ENCODE data around the gene ELOVL5.

The ELOVL5 gene

DNA sequence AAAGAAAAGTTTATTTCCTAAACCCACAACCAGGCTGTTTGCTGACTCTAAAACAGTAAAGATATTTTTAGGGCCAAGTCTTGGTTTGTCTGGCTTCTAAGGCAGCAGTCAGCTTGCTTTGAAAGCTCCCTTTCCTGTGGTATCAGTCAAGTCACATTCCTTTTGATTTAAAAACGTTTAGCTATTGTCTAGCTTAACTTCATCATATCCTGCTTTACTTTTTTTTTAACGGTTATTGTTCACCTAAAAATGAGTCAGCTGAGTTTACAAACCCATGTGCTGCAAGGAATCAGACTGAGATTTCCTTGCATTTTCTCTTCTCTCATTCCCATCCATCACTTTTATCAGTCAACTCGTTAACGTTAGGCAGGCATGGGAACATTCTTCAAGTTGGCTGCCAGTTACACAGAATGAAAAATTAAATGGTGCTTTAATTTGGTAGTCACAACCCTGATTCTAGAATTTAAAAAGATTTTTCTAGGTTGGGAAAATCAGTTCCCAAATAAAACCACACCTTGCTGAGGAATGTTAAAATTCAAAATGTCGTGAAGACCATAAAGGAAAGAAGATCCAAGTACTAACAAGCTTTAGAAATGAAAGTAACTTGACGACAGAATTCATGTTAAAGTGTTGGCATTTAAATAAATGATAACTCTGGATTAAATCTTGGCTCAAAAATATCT is 45.9 kb downstream of the ELOVL5 start:
- peak; percentile 51 for DNase-seq

DNA sequence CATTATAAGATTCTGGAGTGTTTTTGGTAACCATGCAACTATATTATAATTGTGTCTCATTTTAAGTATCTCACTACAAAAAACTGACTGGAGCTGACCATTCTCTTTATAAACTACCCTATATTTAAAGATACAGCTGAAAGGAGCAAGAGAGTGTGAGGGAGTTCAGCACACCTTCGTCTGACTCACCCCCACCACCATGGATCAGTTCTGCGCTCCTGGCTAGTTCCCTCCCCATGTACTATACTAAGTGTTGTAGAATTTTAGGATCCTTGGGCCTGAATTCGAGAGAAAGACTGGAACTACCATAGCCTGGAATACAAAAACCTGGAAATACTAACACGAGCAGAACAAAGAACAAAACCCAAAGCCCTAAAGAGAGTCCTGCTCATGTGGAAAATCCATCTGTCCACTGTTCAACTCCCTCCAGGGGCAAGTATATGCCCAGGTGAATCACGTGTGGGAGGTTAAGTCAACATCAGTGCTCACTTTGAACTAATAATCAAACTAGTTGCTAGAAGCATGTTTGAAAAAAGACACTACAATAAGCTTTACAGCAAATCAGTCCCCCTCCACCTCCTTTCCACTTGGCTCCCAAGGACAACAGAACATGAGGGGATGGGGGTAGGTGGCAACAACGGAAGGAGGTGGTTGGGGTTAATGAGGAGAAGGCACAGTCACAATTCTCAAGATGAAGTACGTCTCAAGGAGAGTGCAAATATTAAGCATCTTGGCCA is 46.8 kb downstream of the ELOVL5 start:
- no peak for DNase-seq

DNA sequence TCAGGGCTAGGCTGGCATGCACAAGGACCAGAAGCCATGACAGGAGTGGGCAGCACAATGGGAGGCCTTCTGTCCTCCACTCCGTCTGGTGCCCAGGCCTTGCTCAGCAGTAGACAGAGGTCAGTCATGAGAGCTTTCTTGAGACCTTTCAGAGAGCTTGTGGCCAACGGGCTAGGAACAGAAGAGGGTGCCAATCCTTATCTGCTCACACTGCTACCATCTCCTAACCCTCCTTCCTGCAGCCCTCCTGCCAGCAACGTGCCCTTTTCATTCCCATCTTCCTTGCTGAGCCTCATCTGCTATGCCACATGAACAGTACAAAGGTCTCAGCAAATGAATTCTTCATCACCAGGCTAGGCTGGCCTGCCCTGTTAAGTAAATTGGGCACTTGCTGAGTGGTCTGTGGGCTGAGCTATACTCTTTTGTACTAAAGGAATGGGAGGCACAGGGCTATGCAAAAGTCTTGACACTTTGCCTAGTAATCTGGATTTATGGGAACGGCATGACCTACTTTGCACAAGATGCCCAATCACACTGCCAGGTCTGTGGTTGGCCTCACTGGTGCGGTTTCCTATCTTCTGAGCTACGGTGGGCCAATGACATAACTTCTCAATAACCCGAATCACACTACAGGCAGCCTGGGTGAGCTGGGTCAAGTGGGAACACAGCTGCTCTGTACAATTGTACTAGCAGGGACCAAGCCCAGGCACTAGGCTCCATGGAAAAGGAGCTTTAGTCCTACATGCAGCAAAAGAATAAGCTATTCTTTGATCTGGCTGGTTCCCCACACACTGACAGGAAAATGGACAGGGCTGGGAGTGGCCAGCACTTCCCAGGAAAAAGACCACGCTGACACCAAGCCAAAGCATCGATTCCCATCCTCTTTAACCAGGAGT is 47.8 kb downstream of the ELOVL5 start:
- peak; percentile 49 for DNase-seq

DNA sequence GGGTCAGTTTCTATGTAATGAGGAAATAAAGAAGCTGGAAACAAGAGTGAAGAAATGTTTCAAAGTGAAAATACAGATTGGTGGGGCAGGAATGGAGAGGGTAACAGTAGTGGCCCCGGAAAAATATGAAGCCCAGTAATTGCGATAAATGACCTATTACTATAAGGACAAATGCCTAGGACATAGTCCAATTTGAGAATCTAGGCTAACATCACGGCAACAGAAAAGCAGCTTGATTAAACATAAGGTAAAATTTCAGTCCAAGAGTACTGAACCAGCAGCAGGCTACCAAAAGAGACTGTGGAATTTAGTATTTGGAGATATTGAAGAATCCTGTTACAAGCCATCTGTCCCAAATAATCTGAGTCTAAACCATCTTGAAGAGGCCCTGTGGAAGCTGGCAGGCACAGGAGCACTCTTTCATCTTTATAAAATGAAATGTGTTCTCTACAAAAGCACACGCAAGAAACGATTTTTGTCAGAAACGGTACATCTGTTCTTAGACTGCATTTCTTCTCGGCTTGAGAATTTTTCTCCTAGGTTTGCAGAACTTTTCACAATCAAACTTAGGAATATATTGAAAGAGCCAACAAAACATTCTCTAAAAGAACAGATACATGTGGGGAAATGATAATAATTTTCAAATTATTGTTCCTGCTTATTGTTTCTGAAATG is 49.3 kb downstream of the ELOVL5 start:
- no peak for DNase-seq

DNA sequence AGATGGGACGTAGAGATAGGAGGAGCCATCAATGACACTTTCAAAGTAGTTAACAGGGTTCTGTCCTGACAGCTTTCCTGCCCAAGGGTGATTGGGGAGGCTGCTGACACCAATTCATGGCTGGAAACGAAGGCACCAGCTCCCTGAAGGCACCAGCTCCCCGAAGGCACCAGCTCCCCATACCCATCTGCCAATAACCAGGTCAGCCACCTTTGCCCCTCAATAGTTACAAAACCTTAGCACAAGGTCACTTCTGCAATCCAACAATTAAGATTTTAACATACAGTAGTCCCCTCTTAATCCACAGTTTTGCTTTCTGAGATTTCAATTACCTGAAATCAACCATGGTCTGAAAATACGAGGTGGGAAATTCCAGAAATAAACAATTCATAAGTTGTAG is 51.7 kb downstream of the ELOVL5 start:
- DNase-seq: no peak

DNA sequence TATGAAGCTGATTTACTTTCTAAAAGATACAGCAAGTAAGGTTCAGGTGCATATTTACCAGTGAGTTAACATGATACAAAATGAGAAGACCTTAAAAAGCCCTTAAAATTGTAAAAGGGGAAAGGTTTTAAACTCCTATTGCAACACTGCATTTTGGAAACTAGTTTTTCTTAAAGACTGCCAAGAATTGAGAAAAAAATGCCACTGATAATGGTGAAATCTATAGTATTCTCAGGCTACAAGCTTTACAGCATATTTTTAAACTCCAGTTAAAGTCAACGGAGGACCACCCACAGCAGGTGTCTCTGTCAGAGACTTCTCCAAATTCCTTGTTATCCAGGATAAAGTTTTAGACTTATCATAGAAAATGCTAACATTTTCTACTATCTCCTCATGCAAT is 53.6 kb downstream of the ELOVL5 start:
- no peak for DNase-seq

DNA sequence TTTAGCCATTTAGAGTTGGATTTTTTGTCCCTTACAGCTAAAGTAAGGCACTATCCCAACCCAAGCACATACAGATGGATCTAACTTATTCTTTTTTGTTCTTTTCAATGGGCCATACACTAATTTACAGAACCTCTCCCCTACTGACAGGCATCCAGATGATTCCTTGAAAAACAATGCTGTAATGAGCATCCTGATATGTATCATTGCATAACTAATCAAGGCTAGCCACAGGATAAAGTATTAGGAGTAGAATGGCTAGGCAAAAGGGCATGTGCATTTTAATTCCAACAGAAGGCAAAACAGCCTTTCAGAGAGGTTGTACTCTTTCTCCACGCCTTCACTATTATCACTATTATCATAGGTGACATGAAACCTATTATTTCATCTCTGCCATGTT is 54.1 kb downstream of the ELOVL5 start:
- no peak for DNase-seq

DNA sequence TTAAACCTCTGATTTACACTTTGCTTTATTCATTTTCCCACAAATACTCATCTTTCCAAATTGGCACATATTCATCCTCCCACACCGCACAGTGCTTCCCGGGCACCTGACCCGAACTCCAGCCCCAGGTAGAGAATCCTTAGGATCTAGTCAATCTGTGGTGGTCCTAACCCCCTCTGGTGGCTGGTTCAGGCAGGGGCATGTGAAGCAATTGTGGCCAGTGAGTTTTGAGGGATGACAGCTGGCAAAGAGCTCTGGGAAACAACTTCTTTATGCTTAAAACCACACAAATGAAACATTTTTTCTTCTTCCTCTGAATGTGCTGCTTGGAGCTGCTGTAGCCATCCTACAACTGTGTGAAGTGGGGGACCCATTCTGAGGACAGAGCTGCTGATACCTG is 54.7 kb downstream of the ELOVL5 start:
- no peak for DNase-seq

DNA sequence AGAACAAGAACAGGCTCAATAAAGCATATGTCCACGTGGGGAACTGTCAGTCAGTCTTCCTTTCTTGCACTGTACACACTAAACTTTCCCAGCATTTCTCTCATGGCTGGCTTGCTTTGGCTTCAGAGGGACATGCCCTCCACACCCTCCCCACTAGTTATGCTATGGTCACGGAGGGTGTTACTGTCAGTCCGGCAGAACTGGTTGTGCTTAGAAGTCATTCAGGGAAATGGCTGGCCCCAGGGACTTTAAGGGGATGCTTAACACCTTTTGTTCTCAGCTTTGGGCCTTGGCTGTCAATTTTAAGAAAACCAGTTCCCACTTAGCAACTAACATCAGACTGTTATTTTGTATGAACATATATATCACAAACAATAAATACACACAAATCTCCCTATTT is 55.1 kb downstream of the ELOVL5 start:
- DNase-seq: no peak

DNA sequence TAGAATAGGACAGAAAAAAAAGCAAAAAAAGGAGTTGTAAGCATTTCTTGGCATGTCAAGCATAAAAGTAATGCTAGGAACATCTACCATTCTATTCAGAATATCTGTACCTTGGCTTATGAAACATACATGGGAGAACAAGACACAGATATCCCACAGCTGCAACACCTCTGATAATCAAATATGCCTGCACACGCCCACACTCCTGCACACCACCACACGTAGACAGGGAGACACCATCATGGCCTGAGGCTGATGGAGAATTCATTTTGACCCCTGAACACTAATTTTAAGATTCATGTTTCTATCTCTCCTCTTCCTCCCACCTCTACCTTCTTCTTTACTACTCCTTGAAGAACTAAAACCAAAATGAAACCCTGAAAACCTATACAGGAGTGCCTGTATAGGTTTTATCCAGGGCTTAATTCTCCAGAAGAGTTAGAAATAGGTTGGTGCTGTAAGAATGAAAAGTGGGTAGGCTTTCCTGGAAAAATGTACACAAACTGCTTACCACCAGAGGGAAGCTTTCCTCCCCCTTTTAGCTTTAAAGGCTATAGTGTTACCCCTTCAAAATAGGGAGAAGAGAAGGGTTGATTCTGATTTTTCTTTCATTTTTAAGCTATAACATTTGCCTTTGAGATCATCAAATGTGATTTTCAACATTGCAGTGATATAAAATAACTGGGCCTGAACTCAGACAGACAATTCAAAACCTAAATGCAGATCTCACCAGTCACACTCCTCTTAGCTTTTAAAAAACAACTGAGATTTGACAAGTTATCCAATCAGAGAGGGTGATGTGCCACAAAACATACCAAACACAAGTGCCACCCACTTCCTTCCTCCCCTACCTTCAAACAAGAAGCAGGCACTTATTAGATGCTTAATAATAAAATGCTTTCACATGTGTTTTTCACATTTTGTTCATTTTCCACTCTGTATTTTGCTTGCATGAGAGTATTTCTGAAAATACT is 57.9 kb downstream of the ELOVL5 start:
- DNase-seq: no peak

DNA sequence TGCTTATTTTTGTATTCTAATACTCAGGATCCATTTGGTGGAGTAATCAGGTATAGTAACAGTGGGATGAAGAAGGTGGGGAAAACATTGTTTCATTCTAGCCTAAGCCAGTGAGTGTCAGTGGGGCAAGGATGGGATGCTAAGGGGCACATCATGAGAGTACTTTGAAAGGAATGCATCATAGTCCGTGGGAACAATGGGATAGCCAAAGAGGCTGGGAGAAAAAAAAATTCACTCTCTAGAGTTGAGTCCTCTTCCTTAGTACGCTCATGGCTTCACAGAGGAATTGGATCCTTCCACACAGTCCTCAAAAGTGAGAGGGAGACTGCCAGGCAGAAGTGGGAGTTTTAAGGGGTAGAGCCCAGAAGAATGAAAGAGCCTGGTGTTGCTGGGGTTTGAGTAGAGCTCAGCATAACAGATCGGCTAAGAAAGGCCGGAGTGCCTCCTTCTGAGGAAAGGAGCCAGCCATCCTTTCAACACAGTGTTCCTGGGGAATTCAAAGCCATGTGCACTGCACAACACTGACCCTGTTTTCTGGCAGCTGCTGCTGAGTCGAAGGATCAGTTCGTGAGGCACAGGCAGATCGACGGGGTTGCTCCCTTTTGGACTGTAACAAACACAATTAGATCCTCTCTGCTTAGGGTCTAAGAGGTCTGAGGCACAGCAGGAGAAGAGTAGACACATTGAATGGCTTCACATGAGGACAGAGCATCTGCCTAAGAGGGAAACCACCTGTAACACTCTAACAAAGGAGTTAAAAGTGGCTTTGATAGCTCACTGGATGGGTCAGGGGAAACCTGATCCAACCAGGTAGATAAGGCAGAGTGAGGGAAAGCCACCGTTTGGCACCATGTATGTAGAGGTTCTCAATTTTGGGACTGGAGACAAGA is 61.2 kb downstream of the ELOVL5 start:
- DNase-seq: no peak

DNA sequence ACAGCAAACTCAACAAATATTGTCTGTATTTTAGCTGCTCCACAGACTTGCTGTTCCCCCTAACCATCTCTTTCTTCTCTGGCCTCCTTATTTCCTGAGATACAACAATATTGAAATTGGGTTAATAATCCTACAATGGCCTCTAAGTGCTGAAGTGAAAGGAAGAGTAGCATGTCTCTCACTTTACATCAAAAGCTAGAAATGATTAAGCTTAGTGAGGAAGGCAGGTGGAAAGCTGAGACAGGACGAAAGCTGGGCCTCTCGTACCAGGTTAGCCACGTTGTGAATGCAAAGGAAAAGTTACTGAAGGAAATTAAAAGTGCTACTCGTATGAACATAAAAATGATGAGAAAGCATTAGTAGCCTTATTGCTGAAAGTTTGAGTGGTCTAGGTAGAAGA is 63.8 kb downstream of the ELOVL5 start:
- DNase-seq: peak; percentile 77

DNA sequence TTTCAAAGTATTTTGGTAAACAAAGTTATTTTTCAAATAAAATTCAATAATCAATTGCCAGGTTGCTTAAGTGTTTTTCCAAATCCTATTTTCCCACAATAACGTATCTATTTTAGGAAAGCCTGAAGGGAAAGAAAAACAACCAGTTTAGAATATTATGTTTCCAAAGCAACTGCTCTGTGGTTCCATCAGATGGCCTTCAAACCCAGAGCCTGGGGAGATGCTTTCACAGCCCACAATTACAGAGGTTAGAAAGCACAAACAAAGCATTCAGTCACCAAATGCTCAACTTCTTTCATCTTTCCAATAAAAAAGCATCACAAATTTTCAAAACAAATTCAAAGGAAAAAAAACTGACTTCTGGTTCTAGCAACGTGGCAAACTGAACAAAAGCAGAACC is 66.0 kb downstream of the ELOVL5 start:
- DNase-seq: no peak

DNA sequence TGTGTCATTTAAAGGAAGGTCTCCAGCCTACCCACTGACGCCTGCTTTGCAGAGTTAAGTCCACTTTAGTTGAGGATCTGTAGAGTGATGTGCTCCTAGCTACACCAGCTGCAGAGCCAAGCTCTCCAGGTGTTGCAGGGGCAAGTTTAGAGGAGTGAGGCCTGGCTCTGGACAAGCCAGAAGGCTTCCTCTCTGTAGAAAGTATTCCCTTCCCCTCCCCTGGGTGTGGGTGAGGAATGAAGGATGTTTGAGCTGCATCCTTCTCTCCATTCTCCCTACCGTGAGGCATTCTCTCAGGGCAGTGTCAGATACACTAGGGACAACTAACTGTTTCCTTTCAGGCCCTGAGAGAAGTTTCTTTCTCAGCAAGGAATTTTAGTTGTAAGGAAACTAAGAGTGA is 66.5 kb downstream of the ELOVL5 start:
- no peak for DNase-seq

DNA sequence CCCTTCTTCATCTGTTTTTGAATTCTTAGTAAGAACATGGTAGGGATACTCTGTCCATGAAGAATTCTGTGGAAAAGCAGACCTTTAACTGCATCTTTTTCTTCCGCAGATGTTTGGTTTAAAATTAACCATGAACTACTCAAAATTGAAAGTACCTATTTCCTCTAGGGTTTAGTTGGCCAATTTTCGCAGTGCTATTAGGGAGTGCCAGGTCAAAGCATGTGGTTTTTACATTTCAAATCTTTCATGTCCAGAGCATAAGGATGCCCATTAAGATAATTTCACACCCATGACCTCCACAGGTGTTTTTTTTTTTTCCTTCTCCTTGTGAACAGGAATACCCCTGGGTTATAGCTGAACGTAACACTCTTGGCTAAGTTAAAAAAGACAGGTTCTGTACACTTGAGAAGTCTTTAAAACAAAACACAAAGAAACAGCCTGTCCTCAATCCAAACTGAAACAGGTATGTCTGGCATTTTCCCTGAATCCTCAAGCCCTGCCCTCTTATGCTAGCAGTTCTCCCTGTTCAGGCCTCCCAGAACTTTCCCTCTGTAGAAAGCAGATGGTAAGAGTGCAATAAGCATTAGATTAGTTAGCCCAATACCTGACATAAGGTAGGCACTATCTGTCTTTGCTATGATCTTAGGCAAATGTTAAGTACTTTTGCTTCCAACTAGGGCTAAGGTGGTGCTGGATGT is 67.1 kb downstream of the ELOVL5 start:
- no peak for DNase-seq

DNA sequence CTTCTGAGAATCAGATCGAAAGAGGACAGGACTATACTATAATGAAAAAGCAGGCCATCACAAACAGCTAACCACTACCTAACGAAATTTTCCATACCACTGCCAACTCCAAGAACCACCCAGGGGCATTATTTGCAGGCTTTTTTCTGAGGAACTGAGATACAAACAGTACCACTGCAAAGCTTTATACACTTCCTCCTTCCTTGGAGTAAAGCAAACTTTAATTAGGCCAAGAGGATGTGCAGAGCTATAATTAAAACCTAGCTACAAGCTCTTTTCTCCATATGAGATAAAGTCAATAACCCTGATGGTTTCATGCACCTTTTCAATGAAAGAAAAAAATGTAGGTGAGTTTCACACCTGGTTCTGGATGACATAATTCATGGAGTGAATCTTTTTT is 68.5 kb downstream of the ELOVL5 start:
- DNase-seq: no peak

DNA sequence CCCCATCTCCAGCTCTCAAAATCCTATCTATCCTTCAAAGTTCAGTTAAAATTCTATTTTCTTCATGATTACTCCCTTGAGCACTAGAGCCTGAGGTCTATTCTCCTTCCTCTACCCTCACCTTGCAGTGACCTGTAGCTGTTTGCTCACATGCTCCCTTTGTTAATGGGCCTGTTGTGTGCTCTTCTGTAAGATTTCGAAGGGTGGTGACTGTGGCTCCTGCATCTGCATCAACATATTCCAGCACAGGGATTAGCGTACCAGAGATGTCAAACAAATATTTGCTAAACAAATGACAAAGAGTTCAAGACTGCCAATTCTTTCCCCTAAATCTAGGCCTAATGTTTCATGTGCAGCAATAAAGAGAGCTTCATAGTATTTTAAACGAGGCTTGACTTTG is 69.5 kb downstream of the ELOVL5 start:
- DNase-seq: no peak

DNA sequence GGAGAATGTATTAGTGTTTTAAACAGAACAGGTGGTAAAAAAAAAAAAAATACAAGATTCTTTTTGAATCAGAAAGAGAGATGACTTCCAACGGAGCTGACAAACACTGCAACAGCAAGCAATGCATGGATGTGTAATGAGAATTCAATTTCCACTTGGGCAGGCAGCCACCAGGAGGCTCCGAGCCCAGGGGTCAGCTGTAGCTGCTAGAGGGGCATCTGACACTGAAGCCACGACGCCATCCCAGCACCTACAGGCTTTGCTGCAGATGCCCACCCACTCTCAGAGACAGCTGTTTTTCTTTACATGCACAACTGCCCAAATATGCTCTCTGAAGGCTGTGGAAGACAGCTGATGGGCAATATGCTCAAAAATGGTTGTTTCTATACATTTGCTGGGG is 75.4 kb downstream of the ELOVL5 start:
- DNase-seq: no peak

DNA sequence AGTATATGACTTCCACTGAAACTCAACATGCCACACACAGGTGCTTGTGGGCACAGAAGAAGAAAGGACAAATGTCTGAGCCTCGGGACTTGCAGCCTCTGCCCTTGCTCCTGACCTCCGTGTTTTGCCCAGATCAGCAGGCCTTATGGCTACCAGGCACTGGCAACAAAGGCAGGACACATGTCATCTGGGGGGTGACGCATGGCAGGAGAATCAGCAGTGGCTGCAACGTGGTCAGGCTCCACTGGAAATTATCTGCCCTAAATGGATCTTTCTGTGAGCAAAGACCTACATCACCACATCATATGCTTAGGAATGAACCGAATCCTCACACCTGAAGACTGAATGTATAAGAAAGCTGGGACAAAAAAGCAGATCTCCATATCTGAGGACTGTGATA is 78.9 kb downstream of the ELOVL5 start:
- no peak for DNase-seq
